Measurements from ENCODE around the gene DENND1B. TPM values are rescaled to one million over a fixed set of nuclear protein-coding genes. Genes with fewer than 3 reads are reported as not detected.

Gene DENND1B
- total and polyA plus RNA-seq, 2 donors (not counting 1 experiment from before 2014, with no cell fraction given), result 4.3 to 25.4 TPM

DNA sequence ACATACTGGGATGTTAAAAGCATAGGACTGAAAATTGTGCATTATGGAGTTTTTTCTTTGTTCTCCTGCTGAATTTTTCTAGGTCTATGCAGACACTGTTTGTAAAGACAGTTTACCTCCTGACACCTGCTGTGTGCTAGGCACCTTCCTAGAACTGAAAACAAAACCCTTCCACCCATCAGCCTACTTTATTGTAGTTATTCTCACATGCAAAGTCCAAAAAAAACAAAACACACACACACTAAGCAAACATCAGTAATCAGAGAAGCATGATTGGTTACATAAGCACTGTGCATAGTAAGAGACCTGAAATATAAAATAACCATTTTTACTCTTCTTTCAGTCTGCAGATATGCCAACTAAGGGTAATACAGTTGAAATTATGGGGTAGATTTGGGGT, 312.1 kb downstream of the DENND1B start:
- H3K4me1 Mint-ChIP-seq, result no peaks in the 10 kb centered on the region
- TF ChIP-seq, protein P1, sequence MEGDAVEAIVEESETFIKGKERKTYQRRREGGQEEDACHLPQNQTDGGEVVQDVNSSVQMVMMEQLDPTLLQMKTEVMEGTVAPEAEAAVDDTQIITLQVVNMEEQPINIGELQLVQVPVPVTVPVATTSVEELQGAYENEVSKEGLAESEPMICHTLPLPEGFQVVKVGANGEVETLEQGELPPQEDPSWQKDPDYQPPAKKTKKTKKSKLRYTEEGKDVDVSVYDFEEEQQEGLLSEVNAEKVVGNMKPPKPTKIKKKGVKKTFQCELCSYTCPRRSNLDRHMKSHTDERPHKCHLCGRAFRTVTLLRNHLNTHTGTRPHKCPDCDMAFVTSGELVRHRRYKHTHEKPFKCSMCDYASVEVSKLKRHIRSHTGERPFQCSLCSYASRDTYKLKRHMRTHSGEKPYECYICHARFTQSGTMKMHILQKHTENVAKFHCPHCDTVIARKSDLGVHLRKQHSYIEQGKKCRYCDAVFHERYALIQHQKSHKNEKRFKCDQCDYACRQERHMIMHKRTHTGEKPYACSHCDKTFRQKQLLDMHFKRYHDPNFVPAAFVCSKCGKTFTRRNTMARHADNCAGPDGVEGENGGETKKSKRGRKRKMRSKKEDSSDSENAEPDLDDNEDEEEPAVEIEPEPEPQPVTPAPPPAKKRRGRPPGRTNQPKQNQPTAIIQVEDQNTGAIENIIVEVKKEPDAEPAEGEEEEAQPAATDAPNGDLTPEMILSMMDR (IDR thresholded peaks at IDR 0.05), result no peak
- TF ChIP-seq EZH2 (IDR thresholded peaks at IDR 0.05; ENCODE audit: borderline replicate concordance, insufficient read depth, low read depth, low read length, poor library complexity, severe bottlenecking), result no peak
- H3K4me3 ChIP-seq (ENCODE audit: control extremely low read depth in 1 of 5, extremely low read depth in 1 of 5, insufficient read depth in 1 of 5, low read depth in 2 of 5, low read length in 4 of 5), result no peak overlapping the region
- no peak overlapping the region for H3K4me2 ChIP-seq (replicated peaks; ENCODE audit: low read depth, low read length, poor library complexity, severe bottlenecking)
- no peaks in the 10 kb centered on the region for H3K9me3 Mint-ChIP-seq (ENCODE audit: insufficient read depth)
- no peaks in the 10 kb centered on the region for H3K4me1 ChIP-seq (ENCODE audit: control insufficient read depth in 2 of 2, insufficient read depth in 2 of 2, low read length in 2 of 2)
- H3K36me3 ChIP-seq (replicated peaks in 1 of 2; ENCODE audit: control extremely low read depth in 1 of 2, control insufficient read depth in 1 of 2, extremely low read depth in 1 of 2, insufficient read depth in 2 of 2, low read length in 1 of 2), result no peaks in the 10 kb centered on the region
- ChIA-PET CTCF (no interaction called here), POLR2A (no interaction called here)
- intact Hi-C loops (cut with micrococcal nuclease), result no loop called here
- H2AFZ ChIP-seq (ENCODE audit: insufficient read depth, low read depth, low read length, poor library complexity, severe bottlenecking), result no peak overlapping the region
- H4K20me1 ChIP-seq (ENCODE audit: control insufficient read depth, insufficient read depth, low read length, poor library complexity, severe bottlenecking), result no peaks in the 10 kb centered on the region
- H3K9ac ChIP-seq (ENCODE audit: low read length), result no peak overlapping the region
- DNase-seq (no peak), ATAC-seq (ENCODE audit: low read depth) (no peak)
- no peaks in the 10 kb centered on the region for H3K9me3 ChIP-seq (ENCODE audit: control extremely low read depth in 1 of 3, control insufficient read depth in 2 of 3, insufficient read depth in 1 of 3, low read length in 2 of 3)
- H3K4me3 Mint-ChIP-seq, result no peak overlapping the region
- no peak overlapping the region for H3K27ac Mint-ChIP-seq
- no peaks in the 10 kb centered on the region for H3K27me3 ChIP-seq (replicated peaks in 1 of 4; ENCODE audit: control extremely low read depth in 1 of 4, control insufficient read depth in 3 of 4, insufficient read depth in 4 of 4, low read length in 3 of 4)
- H3K27me3 Mint-ChIP-seq, result peaks cover 12% of the 10 kb centered on the region
- no peaks in the 10 kb centered on the region for H3K79me2 ChIP-seq (ENCODE audit: control insufficient read depth, insufficient read depth, low read length)
- no peak overlapping the region for H3K27ac ChIP-seq (ENCODE audit: low read length in 2 of 2)

DNA sequence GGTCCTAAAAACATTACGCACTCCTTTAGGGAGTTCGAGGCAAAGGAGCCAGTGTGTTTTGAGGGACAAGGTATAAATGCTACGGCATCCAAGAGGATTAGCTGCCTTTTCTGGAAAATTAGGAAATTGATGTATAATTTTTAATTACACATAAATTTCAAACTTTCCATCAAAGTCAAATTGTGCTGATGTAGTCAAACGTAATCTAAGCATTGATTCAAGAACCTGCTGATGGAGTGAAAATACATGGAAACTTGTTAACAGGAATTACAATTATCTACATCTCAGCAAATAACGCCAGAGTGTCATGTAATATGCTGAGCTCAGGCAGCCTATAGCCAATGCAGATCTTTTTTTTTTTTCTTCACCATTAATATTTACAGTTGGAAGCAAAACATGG, 312.7 kb downstream of the DENND1B start:
- no peaks in the 10 kb centered on the region for H3K27me3 ChIP-seq (replicated peaks in 1 of 4; ENCODE audit: control extremely low read depth in 1 of 4, control insufficient read depth in 3 of 4, insufficient read depth in 4 of 4, low read length in 3 of 4)
- no peak overlapping the region for H3K4me3 ChIP-seq (ENCODE audit: control extremely low read depth in 1 of 5, extremely low read depth in 1 of 5, insufficient read depth in 1 of 5, low read depth in 2 of 5, low read length in 4 of 5)
- no peaks in the 10 kb centered on the region for H3K9me3 ChIP-seq (ENCODE audit: control extremely low read depth in 1 of 3, control insufficient read depth in 2 of 3, insufficient read depth in 1 of 3, low read length in 2 of 3)
- no peaks in the 10 kb centered on the region for H3K4me1 ChIP-seq (ENCODE audit: control insufficient read depth in 2 of 2, insufficient read depth in 2 of 2, low read length in 2 of 2)
- Mint-ChIP-seq H3K4me3 (no peak overlapping the region), H3K4me1 (no peaks in the 10 kb centered on the region), H3K9me3 (ENCODE audit: insufficient read depth) (no peaks in the 10 kb centered on the region), H3K27me3 (peaks cover 9% of the 10 kb centered on the region), H3K27ac (no peak overlapping the region)
- H2AFZ ChIP-seq (ENCODE audit: insufficient read depth, low read depth, low read length, poor library complexity, severe bottlenecking), result no peak overlapping the region
- TF ChIP-seq, protein P1 (IDR thresholded peaks at IDR 0.05), result no peak
- H3K4me2 ChIP-seq (replicated peaks; ENCODE audit: low read depth, low read length, poor library complexity, severe bottlenecking), result no peak overlapping the region
- POLR2A ChIA-PET, result no interaction called here
- intact Hi-C loops (cut with micrococcal nuclease), result no loop called here
- no peaks in the 10 kb centered on the region for H3K36me3 ChIP-seq (replicated peaks in 1 of 2; ENCODE audit: control extremely low read depth in 1 of 2, control insufficient read depth in 1 of 2, extremely low read depth in 1 of 2, insufficient read depth in 2 of 2, low read length in 1 of 2)
- no peaks in the 10 kb centered on the region for H3K79me2 ChIP-seq (ENCODE audit: control insufficient read depth, insufficient read depth, low read length)
- CTCF ChIA-PET, result no interaction called here
- H3K27ac ChIP-seq (ENCODE audit: low read length in 2 of 2), result no peak overlapping the region
- 100% methylated on average over 1 of the region's 5 CpGs for WGBS (ENCODE audit: insufficient coverage)
- ATAC-seq (ENCODE audit: low read depth) (no peak), DNase-seq (no peak)
- no peaks in the 10 kb centered on the region for H4K20me1 ChIP-seq (ENCODE audit: control insufficient read depth, insufficient read depth, low read length, poor library complexity, severe bottlenecking)
- H3K9ac ChIP-seq (ENCODE audit: low read length), result no peak overlapping the region

Small RNA genes within 50 kb of the gene (small RNA-seq; reads per million reads assigned to genes)
- gene RF00019 (ENCODE audit: insufficient read length, low read depth, low replicate concordance), result not detected

Other genes starting within 250 kb of the DENND1B start
- not detected in 2 replicates for gene C1orf53, start 127.2 kb upstream of the DENND1B start, total RNA-seq
- gene C1orf53, start 127.2 kb upstream of the DENND1B start, polyA plus RNA-seq, result 0.24 and 0.35 TPM in 2 replicates
- not detected in 2 replicates for gene LHX9, start 141.9 kb upstream of the DENND1B start, total RNA-seq
- not detected in 2 replicates for gene LHX9, start 141.9 kb upstream of the DENND1B start, polyA plus RNA-seq